GM18870 (cell line): ENCODE results near the gene ZRSR2.
"Not testable (repeated sequence)": the region's sequence is repeated elsewhere in the genome, so short reads cannot be mapped to it uniquely, and the experiment has no call there.

Source experiments
- ATAC-seq: cut with Tn5 transposase; IDR thresholded peaks from one replicate; pipeline ENCODE4 v1.9.1; 2021; ENCODE audit warnings: moderate library complexity; ENCODE audit not compliant: unreplicated experiment

The ZRSR2 gene

DNA sequence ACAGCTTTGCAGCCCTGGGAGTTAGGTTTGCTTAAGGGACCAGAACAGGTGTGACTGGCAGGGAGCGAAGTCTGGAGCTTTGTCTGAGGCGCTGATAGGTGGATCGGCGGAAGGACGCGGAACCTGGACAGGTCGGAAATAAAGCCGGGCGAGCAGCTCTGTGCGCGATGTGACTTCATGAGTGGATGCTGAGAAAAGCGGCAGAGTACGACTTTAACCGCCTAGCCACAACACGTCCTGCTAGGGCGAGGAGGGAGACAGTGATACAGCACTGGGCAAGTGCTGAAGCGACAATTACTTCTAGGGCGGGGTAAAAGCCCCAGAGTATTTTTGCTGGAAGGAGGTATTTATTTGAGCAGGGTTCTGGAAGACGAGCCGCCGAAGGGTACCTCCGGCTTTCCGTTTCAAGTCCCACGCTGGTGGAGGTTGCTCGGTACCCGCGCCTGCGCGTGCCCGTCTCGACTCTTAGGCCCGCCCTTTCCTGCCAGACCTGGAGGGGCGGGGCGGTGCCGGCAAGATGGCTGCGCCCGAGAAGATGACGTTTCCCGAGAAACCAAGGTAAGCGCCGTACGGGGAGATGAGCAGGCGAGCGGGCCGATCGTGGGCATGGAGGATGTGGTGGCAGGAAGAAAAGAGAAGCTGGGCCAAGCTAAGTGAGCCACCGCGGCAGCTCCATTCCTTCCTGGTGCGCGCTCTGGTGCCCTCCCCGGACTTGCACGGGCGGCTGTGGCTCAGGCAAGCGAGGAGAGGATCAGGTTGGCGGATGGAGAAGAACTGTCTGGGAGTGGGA lies at the start of gene ZRSR2:
Gene ZRSR2 (plus strand): TSS at position 506 of the 790 bp plus-strand sequence. CDS start 12 bp downstream, at position 518.
- ATAC-seq, result peak; percentile 81

DNA sequence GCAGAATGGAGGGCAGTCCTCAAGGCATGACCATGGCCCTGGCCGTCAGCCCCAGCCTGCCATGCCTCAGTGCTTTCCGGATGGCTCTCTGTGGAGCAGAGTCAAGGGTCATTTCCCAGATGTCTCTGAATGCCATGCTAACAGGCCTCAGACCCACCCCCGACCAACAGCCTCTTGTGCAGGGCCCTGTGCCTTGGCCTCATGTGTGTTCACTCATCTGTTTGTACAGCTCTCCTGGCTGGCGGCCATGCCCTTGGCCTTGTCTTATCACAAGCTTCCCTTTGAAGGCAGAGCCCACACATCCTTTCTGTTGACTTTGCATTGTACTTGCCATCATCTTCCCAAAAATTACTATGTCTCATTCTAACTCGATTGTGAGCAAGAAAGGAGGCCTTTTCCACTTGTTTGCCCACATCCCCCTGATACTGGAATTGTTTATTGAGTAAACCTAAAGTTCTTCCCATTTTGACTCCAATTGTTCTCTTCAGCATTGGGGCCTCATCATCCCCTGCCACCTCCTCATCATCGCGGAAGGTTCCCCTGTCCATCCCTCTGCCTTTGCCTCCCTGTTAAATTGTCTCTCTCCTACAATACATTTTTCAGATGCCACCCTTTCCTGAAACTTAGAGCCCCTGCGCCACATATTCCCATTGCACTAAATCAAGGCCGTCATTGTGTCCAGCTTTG lies 46.0 kb upstream of the ZRSR2 start:
- ATAC-seq, result no peak

DNA sequence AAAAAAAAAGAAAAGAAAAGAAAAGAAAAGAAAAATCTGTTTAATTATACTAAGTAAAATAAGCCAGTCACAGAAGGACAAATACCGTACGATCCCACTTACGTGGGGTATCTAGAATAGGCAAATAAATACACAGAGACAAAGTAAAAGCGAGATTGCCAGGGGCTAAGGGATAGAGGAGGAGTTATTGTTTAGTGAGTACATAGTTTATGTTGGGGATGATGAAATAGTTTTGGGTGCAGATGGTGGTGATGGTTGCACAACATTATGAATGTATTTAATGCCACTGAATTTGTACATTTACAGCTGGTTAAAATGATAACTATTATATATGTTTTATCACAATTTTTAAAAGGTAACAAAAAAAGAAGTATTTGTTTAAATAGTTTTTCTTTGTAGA lies 45.1 kb upstream of the ZRSR2 start:
- ATAC-seq, result no peak

GRCh38 chrX:15746651-15747050 lies 43.6 kb upstream of the ZRSR2 start:
- not testable (repeated sequence) for ATAC-seq

- no peak for ATAC-seq
These were observed 42.6 kb upstream of the ZRSR2 start for GRCh38 chrX:15747626-15748173.

- no peak for ATAC-seq
These were observed 41.4 kb upstream of the ZRSR2 start for GRCh38 chrX:15748841-15749240.

- peak; percentile 88 for ATAC-seq
These were observed 40.4 kb upstream of the ZRSR2 start for GRCh38 chrX:15749642-15750610.

DNA sequence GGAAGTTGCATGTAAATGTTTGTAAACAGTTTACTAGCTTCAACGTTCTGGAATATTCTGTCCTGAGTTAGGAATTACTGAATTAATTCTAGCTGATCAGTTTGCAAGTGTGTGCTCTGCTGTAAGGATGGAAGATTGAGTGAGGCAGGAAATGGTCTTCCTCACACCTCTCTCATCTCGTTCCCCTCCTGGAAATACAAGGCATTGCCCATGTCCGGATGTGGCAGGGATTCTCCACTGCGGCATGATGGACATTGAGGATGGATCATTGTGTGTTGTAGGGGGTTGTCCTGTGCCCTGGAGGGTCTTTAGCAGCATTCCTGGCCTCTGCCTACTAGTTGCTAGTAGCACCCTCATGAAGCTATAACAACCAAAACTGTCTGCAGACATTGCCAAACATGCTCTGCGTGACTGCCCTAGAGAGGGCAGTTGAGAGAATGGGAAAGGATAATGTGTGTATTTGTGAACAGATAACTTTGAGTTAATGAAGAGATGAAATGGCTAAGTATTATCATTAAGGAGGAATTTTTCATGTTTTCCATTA lies 39.6 kb upstream of the ZRSR2 start:
- no peak for ATAC-seq

DNA sequence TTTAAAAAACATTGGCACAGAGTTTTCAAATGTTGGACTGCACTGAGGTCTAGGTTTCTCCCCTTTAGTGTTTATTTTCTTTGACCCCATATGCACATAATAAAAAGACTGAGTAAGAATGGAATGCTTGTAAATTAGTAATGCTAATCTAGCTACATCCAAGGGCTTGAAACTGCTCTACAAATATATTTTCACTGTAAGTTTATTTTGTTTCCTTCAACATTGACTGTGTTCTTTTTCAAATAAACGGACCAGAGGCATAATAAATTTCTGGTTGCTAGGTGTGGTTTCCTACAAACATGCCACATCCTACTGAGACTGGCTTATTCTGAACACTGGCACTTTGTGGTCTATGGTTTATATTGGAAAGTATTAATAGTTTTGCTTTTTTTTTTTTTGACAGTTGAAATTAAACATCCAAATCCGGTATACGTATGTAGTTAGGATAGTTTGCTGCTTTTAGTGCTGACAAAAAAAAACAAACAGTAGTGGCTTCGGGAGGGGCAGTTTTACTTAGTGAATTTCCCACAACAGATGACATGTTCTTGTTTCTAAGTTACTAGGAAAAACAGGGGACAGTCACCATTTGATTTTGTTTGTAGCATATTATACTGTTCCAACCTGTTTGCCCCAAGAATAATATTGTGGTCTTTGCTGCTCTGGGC lies 39.0 kb upstream of the ZRSR2 start:
- ATAC-seq, result no peak

- ATAC-seq, result no peak
These were observed 35.2 kb upstream of the ZRSR2 start for GRCh38 chrX:15755091-15755490.

DNA sequence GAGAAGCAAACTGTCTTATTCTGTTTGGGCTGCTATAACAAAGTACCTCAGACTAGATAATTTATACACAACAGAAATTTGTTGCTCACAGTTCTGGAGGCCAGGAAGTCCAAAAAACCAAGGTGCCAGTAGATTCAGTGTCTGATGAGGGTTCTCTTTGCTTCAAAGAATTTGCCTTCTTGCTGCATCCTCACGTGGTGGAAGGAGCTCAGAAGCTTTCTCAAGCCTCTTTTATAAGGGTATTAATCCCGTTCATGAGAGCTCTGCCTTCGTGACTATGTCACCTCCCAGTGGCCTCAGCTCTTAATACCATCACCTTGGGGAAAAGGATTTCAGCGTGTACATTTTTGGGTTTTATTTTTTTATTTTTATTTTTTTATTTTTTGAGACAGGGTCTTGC lies 32.1 kb upstream of the ZRSR2 start:
- ATAC-seq, result no peak

- not testable (repeated sequence) for ATAC-seq
These were observed 30.4 kb upstream of the ZRSR2 start for GRCh38 chrX:15759886-15760285.

DNA sequence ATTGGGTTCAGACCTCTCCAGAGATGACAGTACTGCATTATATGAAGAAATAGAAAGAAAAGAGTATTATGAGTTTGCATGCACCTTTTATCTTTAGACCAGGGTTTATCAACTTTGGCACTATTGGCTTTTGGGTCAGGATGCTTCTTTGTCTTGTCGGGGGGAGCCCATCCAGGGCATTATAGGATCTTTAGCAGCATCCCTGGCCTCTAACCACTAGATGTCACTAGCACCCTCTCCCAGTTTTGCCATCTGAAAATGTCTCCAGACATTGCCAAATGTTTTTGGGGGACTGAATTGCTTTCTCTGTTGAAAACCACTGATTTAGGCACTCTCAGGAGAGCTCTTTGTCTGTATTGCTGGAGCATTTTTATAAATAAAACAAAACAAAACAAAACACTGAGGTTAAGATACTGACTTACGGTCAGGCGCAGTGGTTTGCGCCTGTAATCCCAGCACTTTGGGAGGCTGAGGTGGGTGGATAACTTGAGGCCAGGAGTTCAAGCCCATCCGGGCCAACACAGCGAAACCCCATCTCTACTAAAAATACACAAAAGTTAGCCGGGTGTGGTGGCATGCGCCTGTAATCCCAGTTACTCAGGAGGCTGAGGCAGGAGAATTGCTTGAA lies 28.6 kb upstream of the ZRSR2 start:
- ATAC-seq, result no peak

DNA sequence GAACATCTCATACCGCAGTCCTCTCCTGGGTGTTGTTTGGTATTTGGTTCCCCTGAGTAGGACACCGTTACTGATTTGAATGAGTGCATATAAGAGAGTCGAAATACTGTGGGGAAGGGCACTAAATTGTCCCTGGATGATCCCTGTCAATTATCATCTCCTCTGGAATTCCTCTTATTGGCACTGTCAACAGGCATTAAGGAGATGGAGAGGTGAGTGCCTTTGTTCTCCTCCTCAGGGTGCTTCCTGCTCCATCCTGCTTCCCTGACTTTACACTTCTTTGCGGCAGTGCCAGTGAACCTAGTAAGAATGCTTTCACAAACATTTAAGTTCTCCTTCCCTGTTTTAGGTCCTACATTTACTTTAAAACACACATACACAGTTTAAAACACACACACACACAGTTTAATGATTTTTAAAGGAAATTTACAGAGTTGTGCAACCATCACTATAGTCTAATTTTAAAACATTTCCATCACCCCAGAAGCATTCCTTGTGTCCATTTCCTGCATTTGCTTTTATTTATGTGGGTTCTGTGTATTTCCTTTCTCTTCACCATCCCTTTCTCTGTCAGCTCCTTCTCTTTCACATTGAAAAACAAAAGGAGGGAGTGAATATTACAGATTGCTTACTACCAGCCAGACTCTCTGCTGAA lies 20.9 kb upstream of the ZRSR2 start:
- ATAC-seq, result no peak

GRCh38 chrX:15781961-15782699 lies 8.2 kb upstream of the ZRSR2 start:
- peak; percentile 73 for ATAC-seq

DNA sequence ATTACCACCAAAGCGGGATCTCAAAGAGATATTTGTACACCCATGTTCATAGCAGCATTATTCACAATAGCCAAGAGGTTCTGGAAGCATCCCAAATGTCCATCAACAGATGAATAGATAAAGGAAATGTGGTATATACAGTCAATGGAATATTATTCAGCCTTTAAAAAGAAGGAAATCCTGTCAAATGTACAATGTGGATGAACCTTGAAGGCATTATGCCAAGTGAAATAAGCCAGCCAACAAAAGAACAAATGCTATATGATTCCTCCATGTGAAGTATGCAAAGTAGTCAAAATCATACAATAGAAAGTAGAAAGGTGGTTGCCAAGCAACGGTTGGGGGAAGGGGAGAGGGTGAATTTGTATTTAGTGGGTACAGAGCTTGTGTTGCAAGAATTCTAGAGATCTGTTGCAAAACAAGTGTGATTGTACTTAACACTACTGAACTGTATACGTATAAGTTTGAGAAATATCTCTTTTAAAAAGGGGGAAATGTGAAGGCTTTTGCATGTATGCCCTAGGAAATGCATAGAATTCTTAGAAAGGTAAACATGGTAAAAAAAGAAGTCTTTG lies 5.0 kb upstream of the ZRSR2 start:
- ATAC-seq, result no peak

GRCh38 chrX:15786915-15787314 lies 3.4 kb upstream of the ZRSR2 start:
- ATAC-seq, result no peak

DNA sequence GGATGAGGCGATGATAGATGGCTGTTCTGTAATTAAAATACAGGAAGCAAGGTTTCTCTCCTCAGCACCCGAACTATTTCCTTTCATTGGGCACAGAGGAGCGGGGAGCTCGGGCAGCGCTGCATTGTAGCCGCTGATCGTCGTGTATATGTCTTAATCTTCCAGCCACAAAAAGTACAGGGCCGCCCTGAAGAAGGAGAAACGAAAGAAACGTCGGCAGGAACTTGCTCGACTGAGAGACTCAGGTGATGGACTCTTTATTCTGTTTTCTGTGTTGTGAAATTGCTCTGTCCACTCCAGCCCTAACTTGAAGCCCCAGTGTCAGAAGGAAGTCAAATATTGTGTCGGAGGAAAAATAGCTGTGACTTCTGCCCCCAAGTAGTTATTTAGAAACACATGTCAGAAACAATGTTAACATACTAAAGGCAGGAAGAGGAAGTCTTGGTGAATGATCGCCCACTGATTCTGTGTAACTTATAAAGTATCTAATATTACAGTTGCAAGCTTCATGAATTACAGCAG lies 546 bp downstream of the ZRSR2 start:
- peak; percentile 23 for ATAC-seq
